ENCODE measurements around the gene JMJD8. TPM values are rescaled to one million over a fixed set of nuclear protein-coding genes. Genes with fewer than 3 reads are reported as not detected.
A peak's percentile ranks its signal among the peaks of the same experiment; 100 is the strongest.

The JMJD8 gene
- total RNA-seq, 1 donor from 2014 or later, result 57.6 TPM

DNA sequence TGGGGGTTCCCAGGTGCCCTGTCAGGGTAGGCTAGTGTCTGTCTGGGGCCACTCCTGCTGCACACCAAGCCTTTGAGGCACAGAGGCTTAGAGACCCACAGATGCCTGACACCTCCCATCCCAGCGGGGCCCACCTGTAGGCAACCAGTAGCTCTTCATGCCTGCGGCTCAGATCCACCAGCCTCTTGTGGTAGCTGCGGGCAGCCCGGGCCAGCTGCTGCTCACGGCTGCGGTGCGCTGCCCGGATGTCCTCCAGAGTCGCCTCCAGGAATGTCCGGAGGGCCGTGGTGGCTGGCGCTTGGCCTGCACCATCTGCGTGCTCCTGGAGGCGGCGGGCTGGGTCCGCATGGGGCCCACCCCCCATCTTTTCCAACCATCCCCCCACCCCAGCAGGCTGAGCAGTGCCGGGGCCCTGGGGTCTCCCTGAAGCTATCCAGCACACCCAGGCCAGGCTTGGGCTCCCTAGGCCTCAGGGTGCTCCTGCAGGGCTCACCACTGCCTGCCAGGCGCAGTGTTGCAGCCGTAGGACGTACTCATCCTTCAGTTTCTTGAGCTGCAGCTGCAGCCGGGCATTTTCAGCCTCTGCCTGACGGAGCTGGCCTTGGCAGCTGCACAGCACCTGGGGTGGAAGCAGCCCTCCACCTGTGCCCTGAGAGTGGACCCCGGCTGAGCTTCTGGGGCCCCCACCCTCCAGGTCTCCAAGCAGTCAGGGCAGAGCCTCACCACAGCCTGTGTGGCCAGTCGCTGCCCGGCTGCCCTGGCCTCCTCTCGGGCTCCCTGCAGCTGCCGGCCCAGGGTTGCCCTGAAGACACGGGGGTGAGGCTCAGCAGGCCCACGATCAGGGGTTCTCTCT, 40.3 kb upstream of the JMJD8 start:
- no peaks in the 10 kb centered on the region for H3K27me3 Mint-ChIP-seq (ENCODE audit: unreplicated experiment)
- H3K4me1 Mint-ChIP-seq (ENCODE audit: unreplicated experiment), result peaks cover 13% of the 10 kb centered on the region

DNA sequence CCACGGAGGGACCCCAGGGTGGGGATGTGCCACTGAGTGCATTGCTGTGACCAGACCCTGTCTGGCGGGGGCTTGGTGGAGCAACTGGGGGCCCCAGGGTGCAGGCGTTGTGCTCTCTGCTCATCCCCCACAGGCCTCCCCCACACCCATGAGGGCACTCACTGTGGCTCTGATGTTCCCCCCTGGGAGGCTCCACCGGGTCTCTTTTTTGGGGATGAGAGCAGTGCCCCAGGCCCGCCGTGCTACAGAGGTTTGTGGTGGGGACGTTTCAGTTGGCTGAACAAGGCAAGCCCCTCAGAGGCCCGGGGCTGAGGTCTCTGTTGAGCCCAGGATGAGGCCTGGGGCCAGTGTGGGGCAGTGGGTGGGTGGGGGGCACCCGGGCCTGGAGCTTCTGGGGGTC, 39.6 kb upstream of the JMJD8 start:
- DNase-seq (ENCODE audit: extremely low spot score, unreplicated experiment), result no peak
- H3K4me3 Mint-ChIP-seq (ENCODE audit: unreplicated experiment), result no peak overlapping the region
- H3K27me3 Mint-ChIP-seq (ENCODE audit: unreplicated experiment), result no peaks in the 10 kb centered on the region
- H3K9me3 Mint-ChIP-seq (ENCODE audit: unreplicated experiment), result no peaks in the 10 kb centered on the region
- H3K36me3 Mint-ChIP-seq (ENCODE audit: unreplicated experiment), result no peaks in the 10 kb centered on the region
- H3K27ac Mint-ChIP-seq (ENCODE audit: unreplicated experiment), result no peak overlapping the region
- peaks cover 16% of the 10 kb centered on the region for H3K4me1 Mint-ChIP-seq (ENCODE audit: unreplicated experiment)
- TF ChIP-seq, protein P1, sequence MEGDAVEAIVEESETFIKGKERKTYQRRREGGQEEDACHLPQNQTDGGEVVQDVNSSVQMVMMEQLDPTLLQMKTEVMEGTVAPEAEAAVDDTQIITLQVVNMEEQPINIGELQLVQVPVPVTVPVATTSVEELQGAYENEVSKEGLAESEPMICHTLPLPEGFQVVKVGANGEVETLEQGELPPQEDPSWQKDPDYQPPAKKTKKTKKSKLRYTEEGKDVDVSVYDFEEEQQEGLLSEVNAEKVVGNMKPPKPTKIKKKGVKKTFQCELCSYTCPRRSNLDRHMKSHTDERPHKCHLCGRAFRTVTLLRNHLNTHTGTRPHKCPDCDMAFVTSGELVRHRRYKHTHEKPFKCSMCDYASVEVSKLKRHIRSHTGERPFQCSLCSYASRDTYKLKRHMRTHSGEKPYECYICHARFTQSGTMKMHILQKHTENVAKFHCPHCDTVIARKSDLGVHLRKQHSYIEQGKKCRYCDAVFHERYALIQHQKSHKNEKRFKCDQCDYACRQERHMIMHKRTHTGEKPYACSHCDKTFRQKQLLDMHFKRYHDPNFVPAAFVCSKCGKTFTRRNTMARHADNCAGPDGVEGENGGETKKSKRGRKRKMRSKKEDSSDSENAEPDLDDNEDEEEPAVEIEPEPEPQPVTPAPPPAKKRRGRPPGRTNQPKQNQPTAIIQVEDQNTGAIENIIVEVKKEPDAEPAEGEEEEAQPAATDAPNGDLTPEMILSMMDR (IDR thresholded peaks at IDR 0.05), result no peak

More for the DNA sequence above, 40.3 kb upstream of the JMJD8 start:
- DNase-seq (ENCODE audit: extremely low spot score, unreplicated experiment), result no peak
- Mint-ChIP-seq H3K36me3 (ENCODE audit: unreplicated experiment) (no peaks in the 10 kb centered on the region), H3K9me3 (ENCODE audit: unreplicated experiment) (no peaks in the 10 kb centered on the region), H3K27ac (ENCODE audit: unreplicated experiment) (no peak overlapping the region), H3K4me3 (ENCODE audit: unreplicated experiment) (no peak overlapping the region)
- TF ChIP-seq, protein P1 (IDR thresholded peaks at IDR 0.05), result no peak

DNA sequence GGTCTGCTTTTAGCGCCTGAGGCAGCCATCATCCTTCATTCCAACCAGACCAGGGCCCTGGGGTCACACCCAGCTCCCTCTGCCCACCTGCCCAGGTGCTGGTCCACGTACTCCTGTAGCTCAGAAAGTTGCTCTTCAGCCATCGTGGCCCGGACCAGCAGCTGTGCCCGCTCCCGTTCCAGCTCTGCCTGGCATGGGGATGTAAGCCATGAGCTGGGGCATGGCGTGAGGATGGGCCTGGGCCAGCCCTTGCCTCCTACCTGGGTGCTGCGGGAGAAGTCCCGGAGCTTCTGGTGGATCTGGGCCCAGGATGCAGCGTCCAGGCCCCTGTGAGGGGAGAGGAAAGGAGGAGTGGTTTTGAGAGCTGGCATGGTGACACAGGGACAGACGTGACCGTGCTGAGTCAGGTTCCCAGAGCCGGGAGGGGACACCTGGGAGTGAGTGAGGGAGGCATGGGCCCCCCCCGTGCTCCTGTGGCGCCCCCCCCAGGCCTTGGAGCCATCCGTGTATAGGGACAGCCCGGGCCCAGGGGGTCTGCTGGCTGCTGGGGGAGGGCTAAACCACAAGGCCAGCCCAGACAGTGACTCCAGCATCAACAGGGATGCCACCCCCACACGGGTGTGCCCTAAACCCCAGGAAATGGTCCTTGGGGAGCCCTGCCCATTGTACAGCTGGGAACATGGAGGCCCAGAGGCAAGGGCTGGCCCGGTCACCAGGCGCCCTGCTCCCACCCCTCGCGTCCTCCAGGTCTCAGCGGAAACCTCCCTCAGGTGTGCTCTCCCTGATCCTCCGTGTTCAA, 38.9 kb upstream of the JMJD8 start:
- no peak for DNase-seq (ENCODE audit: extremely low spot score, unreplicated experiment)
- Mint-ChIP-seq H3K27me3 (ENCODE audit: unreplicated experiment) (no peaks in the 10 kb centered on the region), H3K4me1 (ENCODE audit: unreplicated experiment) (peaks cover 16% of the 10 kb centered on the region), H3K36me3 (ENCODE audit: unreplicated experiment) (no peaks in the 10 kb centered on the region), H3K9me3 (ENCODE audit: unreplicated experiment) (no peaks in the 10 kb centered on the region), H3K27ac (ENCODE audit: unreplicated experiment) (no peak overlapping the region), H3K4me3 (ENCODE audit: unreplicated experiment) (peak overlapping the region; percentile 52)
- TF ChIP-seq, protein P1 (IDR thresholded peaks at IDR 0.05), result no peak

DNA sequence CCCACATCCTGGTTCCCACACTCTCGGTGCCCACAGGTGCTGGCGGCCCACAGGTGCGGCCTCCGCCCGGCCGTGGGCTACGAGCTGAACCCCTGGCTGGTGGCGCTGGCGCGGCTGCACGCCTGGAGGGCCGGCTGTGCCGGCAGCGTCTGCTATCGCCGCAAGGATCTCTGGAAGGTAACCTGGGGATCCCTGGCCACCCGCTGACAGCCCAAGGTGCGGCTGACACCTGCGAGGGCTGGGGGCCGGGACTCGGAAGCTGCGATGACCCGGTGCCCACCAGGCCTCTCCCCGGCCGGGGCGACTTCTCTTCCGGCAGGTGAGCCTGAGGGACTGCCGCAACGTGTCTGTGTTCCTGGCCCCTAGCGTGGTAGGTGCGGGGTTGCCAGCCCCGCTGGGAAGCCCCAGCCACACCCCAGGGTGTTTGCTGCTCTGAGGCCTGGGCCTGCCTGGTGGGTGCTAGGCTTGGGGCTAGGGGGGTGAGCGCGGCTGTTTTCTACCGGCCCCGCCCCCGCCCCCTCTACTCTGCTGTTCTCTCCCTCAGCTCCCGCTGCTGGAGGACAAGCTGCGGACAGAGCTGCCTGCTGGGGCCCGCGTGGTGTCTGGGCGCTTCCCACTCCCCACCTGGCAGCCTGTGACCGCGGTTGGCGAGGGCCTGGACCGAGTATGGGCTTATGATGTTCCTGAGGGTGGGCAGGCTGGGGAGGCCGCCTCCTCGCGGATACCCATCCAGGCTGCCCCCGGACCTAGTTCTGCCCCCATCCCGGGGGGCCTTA, 37.8 kb upstream of the JMJD8 start:
- H3K27ac Mint-ChIP-seq (ENCODE audit: unreplicated experiment), result no peak overlapping the region
- TF ChIP-seq, protein P1 (IDR thresholded peaks at IDR 0.05), result no peak
- H3K27me3 Mint-ChIP-seq (ENCODE audit: unreplicated experiment), result no peaks in the 10 kb centered on the region
- H3K36me3 Mint-ChIP-seq (ENCODE audit: unreplicated experiment), result no peaks in the 10 kb centered on the region
- no peak for DNase-seq (ENCODE audit: extremely low spot score, unreplicated experiment)
- peak overlapping the region; percentile 52 for H3K4me3 Mint-ChIP-seq (ENCODE audit: unreplicated experiment)
- peaks cover 16% of the 10 kb centered on the region for H3K4me1 Mint-ChIP-seq (ENCODE audit: unreplicated experiment)
- H3K9me3 Mint-ChIP-seq (ENCODE audit: unreplicated experiment), result no peaks in the 10 kb centered on the region

Measured in osteocyte (in vitro differentiated cells).